ENCODE results near the gene GPC6.

GRCh38 chr13:94390881-94391280 is 1164.3 kb downstream of the GPC6 start:
- TF ChIP-seq CTCF (IDR thresholded peaks at IDR 0.05) = no peak
- no peak for TF ChIP-seq POLR2A (IDR thresholded peaks at IDR 0.05)

Data from vagina (tissue), 2 donors.